GM12891 (cell line): ENCODE measurements around the gene CX3CR1.

Experiments used
- DNase-seq: peaks from one replicate; pipeline ENCODE4 v3.0.0; 2011; ENCODE audit warnings: low spot score; ENCODE audit not compliant: insufficient read length
- FAIRE-seq: peaks from 2 replicates; lab custom pipeline; 2011; peaks lifted over from hg19 to GRCh38; lab: Jason Lieb, UNC
- PAX5 ChIP-seq: IDR thresholded peaks from 2 replicates; pipeline ENCODE4 v1.6.1; 2011; ENCODE audit warnings: low read length, moderate library complexity, mild to moderate bottlenecking; ENCODE audit not compliant: insufficient read depth, severe bottlenecking
- POLR2A ChIP-seq: IDR thresholded peaks from 2 replicates; pipeline ENCODE4 v1.6.1; 2011; ENCODE audit warnings: low read depth, low read length, control low read depth
- POLR2AphosphoS5 ChIP-seq: IDR thresholded peaks from 2 replicates; pipeline ENCODE4 v1.6.1; 2011; ENCODE audit warnings: low read depth, low read length, control low read depth
- POU2F2 ChIP-seq: IDR thresholded peaks from 2 replicates; pipeline ENCODE4 v1.6.1; 2011; ENCODE audit warnings: low read depth, mild to moderate bottlenecking, control low read depth, low read length, moderate library complexity
- SPI1 ChIP-seq: IDR thresholded peaks from 2 replicates; pipeline ENCODE4 v1.6.1; 2011; ENCODE audit warnings: low read depth, low read length, control low read depth
- TAF1 ChIP-seq: IDR thresholded peaks from 2 replicates; pipeline ENCODE4 v1.6.1; 2011; ENCODE audit warnings: low read depth, low read length, control low read depth

Gene CX3CR1

GRCh38 chr3:39318301-39318700, 38.5 kb upstream of the CX3CR1 start:
- DNase-seq: no peak
- FAIRE-seq: no peak
- no peak for TF ChIP-seq SPI1
- no peak for TF ChIP-seq POLR2AphosphoS5
- no peak for TF ChIP-seq POLR2A
- TF ChIP-seq PAX5: no peak
- TF ChIP-seq TAF1: no peak
- TF ChIP-seq POU2F2: no peak

GRCh38 chr3:39317571-39318169, 37.8 kb upstream of the CX3CR1 start:
- FAIRE-seq: no peak
- DNase-seq: no peak
- TF ChIP-seq POLR2AphosphoS5: no peak
- TF ChIP-seq POLR2A: no peak
- TF ChIP-seq PAX5: no peak
- no peak for TF ChIP-seq POU2F2
- no peak for TF ChIP-seq SPI1
- no peak for TF ChIP-seq TAF1

DNA sequence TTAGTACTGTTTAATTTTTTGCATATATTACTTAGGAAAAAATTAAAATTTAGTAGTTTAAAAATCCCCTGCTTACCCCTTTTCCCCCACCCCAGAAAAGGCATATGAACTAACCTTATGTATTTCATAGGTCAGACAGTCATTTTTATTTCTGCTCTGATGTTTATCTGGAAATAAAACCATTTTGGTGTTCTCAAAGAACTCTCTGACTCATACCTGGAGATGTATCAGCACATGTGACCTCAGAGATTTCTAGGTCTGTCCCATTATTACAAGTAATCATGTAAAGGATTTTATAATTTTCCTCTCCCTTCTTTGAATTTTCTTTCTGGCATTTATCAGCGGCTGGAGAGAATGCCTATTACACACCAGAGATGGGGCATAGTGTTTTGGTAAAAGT, 35.6 kb upstream of the CX3CR1 start:
- FAIRE-seq: no peak
- no peak for TF ChIP-seq POLR2AphosphoS5
- DNase-seq: no peak

DNA sequence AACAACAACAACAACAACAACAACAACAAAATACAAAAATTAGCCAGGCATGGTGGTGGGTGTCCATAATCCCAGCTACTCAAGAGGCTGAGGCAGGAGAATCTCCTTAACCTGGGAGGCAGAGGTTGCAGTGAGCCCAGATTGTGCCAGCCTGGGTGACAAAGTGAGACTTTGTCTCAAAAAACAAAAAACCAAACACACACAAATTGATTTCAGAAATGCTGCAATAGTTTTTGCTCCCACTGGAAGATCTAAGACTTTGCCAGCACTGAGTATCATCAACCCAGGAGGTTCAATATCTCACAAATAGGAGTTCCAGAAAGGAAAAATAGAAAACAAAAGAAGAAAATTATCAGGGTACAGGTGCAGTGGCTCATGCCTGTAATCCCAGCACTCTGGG, 33.5 kb upstream of the CX3CR1 start:
- FAIRE-seq (no peak), DNase-seq (no peak)
- TF ChIP-seq POLR2AphosphoS5: no peak
- TF ChIP-seq POLR2A: no peak
- TF ChIP-seq PAX5: no peak
- TF ChIP-seq TAF1: no peak

- DNase-seq (no peak), FAIRE-seq (no peak)
- TF ChIP-seq POU2F2 (no peak), SPI1 (no peak), PAX5 (no peak), TAF1 (no peak), POLR2AphosphoS5 (no peak), POLR2A (no peak)
These were observed 22.3 kb upstream of the CX3CR1 start for GRCh38 chr3:39302178-39302577.

- DNase-seq (no peak), FAIRE-seq (no peak)
- TF ChIP-seq SPI1 (no peak), POLR2AphosphoS5 (no peak), PAX5 (no peak), POLR2A (no peak), TAF1 (no peak), POU2F2 (no peak)
These were observed 19.4 kb upstream of the CX3CR1 start for GRCh38 chr3:39299279-39299678.

DNA sequence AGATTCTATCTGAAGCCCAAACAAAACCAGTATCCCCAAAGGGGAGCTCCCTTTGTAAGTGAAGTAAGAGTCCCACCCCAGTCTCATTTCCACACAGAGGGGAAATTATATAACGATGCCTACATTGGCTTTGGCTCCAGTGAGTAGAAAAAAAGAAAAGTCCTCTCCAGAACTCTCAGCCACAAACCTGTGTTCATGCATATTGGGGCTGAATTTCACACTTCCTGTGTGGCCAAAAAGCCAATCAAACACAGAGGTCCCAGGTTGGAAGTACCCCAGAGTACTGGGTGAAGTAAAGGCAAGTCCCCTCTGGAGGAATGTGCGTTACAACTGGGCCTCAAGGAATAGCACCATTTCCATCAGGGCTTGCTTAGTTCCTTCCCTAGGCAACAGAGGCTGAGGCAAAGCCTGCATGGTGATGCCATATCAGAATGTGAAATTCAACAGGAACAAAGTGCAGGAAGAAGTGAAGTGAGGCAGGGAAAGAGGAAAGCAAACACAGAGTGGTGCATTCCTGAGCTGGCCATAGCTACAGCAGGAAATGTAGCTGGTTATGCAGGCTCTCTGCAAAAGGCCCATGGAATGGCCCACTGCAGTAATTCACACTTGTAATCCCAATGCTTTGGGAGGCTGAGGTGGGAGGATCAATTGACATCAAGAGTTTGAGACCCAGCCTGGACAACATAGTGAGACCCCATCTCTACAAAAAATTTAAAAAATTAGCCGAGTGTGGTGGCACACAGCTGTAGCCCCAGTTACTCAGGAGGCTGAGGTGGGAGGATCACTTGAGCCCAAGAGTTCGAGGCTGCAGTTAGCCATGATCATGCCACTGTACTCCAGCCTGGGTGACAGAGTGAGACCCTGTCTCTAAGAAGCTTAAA, 16.6 kb upstream of the CX3CR1 start:
- TF ChIP-seq POLR2AphosphoS5 (no peak), SPI1 (peak; percentile 29), POU2F2 (peak; percentile 60; the same call in 1 of the 2 replicates), PAX5 (no peak)
- FAIRE-seq: no peak
- no peak for DNase-seq

GRCh38 chr3:39295184-39295775, 15.4 kb upstream of the CX3CR1 start:
- DNase-seq (peak; percentile 30), FAIRE-seq (peak; percentile 69)
- TF ChIP-seq TAF1: no peak
- peak; percentile 19; the same call in 1 of the 2 replicates for TF ChIP-seq POU2F2
- 0 out of 2 replicates have a peak, but pooled peaks have one; percentile 22 for TF ChIP-seq POLR2A
- peak; percentile 91 for TF ChIP-seq SPI1
- TF ChIP-seq POLR2AphosphoS5: no peak
- peak; percentile 55 for TF ChIP-seq PAX5

- DNase-seq (no peak), FAIRE-seq (no peak)
- TF ChIP-seq POLR2A (no peak), POLR2AphosphoS5 (no peak), SPI1 (no peak), PAX5 (no peak), POU2F2 (no peak), TAF1 (no peak)
These were observed 14.8 kb upstream of the CX3CR1 start for GRCh38 chr3:39294446-39295183.
